Fibroblast of upper back skin (primary cell): ENCODE data around the gene PSAT1.

ENCODE experiments used
- DNase-seq: peaks from one replicate; pipeline ENCODE4 v3.0.0-alpha.2; 2013

The PSAT1 gene

DNA sequence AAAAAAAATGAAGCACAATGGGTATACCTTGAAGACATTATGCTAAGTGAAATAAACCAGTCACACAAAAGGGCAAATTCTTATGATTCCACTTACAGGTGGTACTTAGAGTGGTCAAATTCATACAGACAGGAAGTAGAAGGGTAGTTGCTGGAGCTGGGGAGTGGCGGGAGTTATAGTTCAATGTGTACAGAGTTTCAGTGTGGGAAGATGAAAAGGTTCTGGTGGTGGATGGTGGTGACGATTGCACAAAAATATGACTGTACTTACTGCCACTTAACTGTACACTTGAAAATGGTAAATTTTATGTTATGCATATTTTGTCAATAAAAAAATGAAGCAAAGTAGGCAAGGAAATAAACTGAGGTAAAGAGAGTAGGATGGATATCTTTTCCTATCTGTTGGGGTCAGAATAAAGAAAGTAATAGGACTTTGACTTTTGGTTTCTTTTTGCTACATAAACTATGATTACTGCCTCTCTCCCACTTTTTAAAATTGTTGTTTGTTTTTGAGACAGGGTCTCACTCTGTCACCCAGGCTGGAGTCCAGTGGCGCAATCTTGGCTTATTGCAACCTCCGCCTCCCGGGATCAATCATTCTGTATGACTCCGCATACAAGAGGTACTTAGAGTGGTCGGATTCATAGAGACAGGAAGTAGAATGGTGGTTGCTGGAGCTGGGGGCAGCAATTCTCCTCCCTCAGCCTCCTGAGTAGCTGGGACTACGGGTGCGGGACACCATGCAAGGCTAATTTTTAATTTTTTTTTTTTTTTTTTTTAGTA, 4.0 kb upstream of the PSAT1 start:
- DNase-seq, result no peak

- DNase-seq, result no peak
Observed at GRCh38 chr9:78294290-78295176, 2.4 kb upstream of the PSAT1 start.

DNA sequence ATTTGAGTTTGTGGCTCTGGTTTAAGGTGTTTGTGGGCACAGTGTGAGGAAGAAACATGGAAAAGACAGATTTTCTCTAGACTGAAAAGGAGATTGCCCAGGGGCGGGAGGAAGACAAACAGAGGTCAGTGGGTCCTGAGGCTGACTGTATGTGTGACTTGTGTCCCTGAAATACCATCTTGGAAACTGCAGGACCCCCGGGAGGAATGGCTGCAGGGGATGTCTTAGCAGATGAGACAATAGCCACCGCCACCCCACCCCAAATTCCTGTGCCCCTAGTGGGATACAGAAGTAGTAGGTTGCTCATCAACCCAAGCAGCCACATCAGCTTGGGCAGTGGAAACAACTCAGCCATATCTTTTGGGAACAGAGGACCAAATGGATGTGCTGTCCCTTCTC, 1.7 kb upstream of the PSAT1 start:
- DNase-seq, result no peak

- DNase-seq, result no peak
Observed at GRCh38 chr9:78295731-78296130, 1.2 kb upstream of the PSAT1 start.

GRCh38 chr9:78296201-78296892, 578 bp upstream of the PSAT1 start:
- DNase-seq, result peak; percentile 67

DNA sequence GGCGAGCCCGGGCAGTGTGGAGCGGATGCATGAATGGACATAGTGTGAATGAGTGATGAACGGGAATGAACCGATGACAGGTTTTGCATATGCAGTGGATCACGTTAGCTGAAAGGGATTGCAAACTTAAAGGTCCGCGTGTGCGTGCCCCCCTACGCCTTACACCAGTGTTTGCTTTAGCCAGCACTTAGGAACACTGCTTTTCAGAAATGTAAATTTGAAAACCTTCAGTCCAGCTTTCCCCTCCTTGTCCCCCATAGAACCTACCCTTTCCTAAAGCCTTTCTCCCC, 692 bp downstream of the PSAT1 start:
- DNase-seq, result peak; percentile 47

GRCh38 chr9:78298046-78298765, 1.3 kb downstream of the PSAT1 start:
- DNase-seq, result no peak

GRCh38 chr9:78300209-78300608, 3.3 kb downstream of the PSAT1 start:
- no peak for DNase-seq

GRCh38 chr9:78301466-78301865, 4.5 kb downstream of the PSAT1 start:
- DNase-seq, result no peak

- no peak for DNase-seq
Observed at GRCh38 chr9:78303377-78304062, 6.6 kb downstream of the PSAT1 start.

DNA sequence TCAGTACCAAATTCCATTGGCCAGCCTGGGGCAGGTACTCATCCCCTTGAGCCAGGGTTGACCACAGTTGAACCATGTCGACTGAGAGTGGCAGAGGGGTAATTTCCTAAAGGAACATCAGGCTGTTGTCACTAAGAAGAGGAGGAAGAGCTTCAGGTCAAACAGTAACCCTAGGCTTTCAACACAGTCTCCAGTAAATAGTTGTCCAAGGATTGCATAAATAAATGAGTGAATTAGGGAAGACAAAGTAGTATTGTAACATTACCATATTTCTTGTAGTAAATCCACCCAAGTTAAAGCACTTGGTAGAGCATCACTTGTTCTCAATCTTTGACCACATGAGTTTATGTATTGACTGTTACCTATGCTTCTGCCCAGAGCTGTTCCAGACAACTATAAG, 7.4 kb downstream of the PSAT1 start:
- no peak for DNase-seq

DNA sequence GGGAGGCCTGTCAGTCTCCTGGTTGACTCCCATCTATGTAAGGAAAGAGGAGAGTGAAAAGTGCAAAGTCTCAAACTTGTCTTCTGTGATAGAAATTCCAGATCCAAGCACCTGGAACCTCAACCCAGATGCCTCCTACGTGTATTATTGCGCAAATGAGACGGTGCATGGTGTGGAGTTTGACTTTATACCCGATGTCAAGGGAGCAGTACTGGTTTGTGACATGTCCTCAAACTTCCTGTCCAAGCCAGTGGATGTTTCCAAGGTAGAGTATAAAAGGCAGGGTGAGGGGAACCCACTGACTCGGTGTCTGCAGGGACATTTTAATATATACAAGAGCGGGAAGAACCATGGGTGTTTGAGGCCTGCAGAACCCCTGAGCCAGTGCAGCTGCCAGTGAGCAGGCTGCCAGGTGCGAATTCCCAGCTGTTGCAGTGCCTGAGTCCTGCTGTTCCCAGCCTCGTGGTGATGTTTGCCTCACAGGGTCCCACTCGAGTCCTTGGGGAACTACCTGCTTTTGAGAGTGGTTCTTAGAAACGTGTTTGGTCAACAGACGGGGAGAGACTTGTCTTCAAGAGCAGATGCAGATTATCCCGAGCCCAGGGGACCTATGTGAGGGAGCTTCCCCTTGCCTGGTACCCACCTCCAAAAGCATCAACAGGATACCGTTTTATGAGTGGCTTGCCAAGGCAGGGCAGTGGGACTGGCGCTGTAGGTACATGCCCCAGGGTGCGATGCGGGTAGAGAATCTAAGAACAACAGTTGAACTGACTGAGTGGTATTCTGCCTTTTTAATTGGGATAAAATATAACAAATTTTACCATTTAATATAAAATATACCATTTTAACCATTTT, 9.5 kb downstream of the PSAT1 start:
- DNase-seq, result no peak

DNA sequence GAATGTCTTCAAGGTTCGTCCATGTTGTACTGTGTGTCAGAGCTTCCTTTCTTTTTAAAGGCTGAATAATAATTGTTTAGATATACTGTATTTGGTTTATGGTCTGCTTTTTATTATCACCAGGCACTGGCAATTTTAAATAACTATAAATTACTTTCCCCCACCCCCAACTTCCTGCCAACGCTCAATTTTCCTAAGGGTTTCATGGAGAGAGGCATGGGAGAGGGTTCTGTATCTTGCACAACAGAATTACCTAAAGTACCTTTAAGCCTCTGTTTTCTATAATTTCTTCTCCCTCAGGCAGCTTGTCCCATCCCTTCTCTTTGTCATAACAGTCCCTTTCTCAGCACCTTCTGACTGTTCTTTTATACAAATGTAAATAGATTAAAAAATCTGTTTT, 10.4 kb downstream of the PSAT1 start:
- no peak for DNase-seq

DNA sequence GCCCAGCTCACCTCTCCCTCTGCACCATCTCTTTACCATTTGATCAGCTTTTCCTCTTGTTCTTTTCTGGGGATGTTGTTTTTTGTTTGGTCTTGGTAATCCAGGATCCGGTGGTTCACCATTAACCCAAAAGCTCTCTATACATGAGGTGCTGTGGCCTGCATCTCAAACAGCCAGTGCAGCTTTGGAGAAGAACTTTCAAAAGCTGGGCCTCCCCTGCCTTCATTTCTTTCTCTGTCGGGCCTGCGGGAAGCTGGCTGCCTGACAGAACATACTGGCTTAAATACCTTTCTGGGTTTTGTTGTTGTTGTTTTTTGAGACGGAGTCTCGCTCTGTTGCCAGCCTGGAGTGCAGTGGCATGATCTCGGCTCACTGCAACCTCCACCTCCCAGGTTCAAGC, 12.1 kb downstream of the PSAT1 start:
- DNase-seq, result no peak

DNA sequence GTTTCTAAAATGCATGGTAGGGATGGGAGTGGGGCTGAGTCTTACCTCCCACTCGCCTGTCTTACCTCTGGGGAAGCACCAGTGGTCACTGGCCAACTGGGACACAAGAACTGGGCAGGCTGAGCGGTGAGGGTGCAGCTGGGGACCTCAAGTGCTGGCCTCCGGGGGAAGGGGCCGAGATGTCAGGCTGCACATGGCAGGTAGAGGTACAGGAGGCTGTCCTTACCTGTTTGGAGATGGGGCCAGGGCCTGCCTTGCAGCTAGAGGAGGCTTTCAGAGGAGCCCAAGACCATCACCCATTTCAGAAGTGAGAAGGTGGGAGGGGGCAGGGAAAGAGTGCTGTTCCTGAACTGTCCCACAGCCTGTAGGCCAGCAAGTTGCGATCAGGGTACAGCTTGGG, 14.2 kb downstream of the PSAT1 start:
- no peak for DNase-seq

- no peak for DNase-seq
Observed at GRCh38 chr9:78311886-78312524, 15.1 kb downstream of the PSAT1 start.

DNA sequence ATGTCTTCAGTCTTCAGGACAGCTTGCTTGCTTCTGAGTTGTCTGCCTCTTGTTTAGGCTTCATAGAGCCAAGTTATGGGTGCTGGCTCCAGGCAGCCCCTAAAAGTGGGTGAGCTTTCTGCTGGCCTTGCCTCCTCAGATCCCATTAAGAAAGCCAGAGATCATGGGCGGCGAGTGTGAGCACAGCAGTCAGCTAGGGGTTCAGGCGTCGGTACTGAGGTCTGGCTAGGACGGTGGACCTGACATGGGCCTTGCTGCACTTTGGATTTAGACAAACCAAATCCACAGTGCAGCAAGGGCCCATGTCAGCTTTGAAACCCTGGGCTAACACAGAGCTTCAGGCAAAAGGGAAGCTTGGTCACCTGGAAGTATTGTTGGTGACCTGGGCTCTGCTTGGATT, 17.6 kb downstream of the PSAT1 start:
- DNase-seq, result no peak

- DNase-seq, result peak; percentile 61
Observed at GRCh38 chr9:78314953-78315870, 18.3 kb downstream of the PSAT1 start.

GRCh38 chr9:78316166-78316892, 19.4 kb downstream of the PSAT1 start:
- no peak for DNase-seq
